Activated T-cell treated with anti-CD3 and anti-CD28 coated beads for 4 hours (primary cell): ENCODE data around the gene PRPH2.
A peak's percentile ranks its signal among the peaks of the same experiment; 100 is the strongest.
"Not testable (repeated sequence)": the region's sequence is repeated elsewhere in the genome, so short reads cannot be mapped to it uniquely, and the experiment has no call there.

Experiments used
- DNase-seq: peaks from one replicate; pipeline ENCODE4 v3.0.0-alpha.2; 2020

PRPH2 gene

DNA sequence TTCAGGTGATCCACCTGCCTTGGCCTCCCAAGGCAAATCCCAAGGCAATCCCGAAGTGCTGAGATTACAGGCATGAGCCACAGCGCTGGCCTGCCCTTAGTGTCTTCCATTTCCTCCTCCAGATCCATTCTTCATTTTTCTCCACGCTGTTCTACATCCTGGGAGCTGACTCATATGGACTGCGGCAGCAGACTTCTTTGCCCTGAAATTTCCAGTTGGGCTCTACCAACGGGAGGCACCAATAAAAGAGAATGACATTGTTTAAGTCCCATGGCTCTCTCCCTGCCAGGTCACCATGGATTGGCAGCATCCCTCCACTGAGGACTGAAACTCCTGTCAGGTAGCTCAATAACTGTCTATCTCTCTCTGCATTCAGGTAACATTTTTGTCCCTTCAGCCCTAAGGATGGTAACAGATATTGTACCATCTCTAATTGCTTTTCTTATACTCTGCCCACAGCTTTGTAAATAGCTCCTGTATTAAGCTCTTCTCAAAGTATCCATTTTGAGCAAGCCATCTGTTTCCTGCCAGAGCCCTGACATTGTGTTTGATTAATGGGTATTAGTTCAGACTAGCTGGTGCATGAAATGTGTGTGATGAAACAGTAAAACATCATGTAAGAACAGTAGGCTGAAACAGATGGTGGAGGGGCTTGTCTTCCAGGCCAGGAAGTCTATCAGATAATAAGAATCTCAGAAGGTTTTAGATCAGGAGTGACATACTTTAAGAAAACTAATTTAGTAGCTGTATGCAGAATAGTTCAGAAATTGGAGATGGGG lies 19.9 kb upstream of the PRPH2 start:
- no peak for DNase-seq

GRCh38 chr6:42740725-42741124 lies 18.3 kb upstream of the PRPH2 start:
- DNase-seq = no peak

DNA sequence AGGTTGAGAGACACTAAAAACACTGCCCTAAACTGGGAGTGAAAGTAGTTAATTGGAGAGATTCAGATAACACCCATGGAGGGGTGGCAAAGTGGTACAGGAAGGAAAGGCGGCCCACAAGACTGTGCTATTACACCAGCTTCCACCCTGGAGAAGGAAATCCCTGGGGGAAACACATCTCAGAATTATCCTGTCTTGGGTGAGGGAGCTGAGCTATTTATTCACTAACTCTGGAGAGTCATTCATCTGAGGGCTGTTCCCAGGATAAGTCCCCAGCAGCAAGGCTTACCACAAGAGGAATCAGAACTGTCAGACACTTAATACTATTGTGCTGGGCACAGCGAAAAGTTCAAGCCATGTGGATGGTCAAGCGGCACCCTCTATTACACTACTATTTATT lies 13.6 kb upstream of the PRPH2 start:
- DNase-seq = no peak

- DNase-seq = not testable (repeated sequence)
Measured at GRCh38 chr6:42733867-42734481, 11.6 kb upstream of the PRPH2 start.

DNA sequence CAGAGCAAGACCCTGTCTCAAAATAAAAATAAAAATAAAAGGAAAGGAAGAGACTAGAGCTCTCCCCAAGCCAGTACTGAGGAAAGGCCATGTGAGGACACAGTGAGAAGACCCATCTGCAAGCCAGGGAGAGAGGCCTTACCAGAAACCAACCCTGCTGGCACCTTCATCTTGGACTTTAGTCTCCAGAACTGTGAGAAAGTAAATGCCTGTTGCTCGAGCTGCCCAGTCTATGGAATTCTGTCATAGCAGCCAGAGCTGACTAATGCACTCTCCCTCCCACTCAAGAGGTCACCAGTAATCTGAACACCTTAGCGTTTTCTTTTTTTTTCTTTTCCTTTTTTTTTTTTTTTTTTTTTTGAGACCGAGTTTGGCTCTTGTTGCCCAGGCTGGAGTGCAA lies 7.3 kb upstream of the PRPH2 start:
- no peak for DNase-seq

GRCh38 chr6:42727627-42728026 lies 5.2 kb upstream of the PRPH2 start:
- no peak for DNase-seq

DNA sequence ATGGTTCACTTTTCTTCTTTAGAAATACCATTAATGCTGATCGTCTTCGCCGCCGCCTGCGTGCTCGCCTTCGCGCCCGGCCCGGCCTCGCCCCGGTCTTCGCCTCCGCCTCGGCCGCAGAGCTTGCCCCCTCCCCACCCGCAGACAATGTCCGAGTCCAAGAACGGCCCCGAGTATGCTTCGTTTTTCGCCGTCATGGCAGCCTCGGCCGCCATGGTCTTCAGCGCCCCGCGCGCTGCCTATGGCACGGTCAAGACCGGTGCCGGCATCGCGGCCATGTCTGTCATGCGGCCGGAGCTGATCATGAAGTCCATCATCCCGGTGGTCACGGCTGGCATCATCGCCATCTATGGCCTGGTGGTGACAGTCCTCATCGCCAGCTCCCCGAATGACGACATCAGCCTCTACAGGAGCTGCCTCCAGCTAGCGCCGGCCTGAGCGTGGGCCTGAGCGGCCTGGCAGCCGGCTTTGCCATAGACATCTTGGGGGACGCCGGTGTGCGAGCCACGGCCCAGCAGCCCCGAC lies 4.8 kb upstream of the PRPH2 start:
- no peak for DNase-seq

DNA sequence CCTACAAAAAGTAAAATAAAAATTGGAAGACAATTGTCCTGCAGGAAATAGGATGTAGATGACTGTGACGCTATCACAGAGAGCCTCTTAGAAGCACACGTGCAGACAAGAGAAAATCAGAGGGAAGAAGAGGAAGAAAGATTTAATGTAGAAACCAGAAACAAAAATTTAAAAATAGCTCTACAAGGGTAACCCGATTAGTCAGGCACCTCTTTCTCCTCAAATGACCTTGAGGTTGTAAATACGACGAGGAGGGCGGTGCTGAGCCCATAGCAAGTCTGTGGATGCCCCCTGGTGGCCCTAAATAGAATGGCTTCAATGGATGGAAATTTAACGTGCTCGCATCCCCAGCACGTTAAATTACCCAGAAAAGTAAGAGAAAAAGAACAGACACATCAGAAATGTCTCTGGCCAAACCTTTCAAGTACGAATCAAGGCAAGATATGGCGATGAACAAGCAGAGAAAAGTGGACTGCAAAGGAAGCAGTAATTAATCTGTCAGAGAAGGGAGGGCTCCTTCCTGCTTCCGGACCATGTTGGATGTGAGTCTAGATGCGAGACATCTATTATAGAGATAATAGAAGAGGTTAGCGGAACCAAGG lies 4.2 kb upstream of the PRPH2 start:
- DNase-seq = peak; percentile 61

GRCh38 chr6:42726026-42726425 lies 3.6 kb upstream of the PRPH2 start:
- DNase-seq = no peak

DNA sequence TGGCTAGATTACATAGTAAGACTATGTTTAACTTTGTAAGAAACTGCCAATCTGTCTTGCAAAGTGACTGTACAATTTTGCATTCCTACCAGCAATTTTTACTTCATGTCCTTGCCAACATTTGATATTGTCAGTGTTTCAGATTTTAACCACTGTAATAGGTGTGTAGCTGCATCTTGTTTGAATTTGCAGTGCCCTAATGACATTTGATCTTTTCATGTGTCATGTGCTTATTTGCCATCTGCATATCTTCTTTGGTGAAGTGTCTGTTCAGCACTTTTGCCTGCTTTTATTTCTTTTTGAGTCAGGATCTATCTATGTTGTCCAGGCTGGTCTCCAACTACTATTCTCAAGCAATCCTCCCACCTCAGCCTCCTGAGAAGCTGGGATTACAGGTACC lies 2.4 kb upstream of the PRPH2 start:
- DNase-seq = no peak

DNA sequence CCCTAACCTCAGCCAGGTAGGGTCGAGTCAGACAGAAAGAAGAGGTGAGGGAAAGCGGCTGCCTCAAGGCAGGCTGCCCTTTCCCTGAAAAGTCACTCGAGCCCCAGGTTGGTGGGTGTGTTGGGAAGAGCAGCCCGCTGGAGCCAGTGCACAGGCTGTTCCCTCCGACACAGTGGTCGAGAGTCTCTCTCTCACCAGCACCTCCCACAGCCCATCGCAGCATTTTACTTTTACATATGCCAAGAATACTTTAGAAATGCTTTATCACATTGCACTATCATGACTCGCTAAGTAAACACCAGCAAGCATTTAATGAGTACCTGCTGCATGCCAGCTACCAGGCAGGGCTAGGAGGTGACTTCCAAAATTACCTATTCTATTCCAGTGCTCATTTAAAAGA lies 1.7 kb downstream of the PRPH2 start:
- DNase-seq = no peak

DNA sequence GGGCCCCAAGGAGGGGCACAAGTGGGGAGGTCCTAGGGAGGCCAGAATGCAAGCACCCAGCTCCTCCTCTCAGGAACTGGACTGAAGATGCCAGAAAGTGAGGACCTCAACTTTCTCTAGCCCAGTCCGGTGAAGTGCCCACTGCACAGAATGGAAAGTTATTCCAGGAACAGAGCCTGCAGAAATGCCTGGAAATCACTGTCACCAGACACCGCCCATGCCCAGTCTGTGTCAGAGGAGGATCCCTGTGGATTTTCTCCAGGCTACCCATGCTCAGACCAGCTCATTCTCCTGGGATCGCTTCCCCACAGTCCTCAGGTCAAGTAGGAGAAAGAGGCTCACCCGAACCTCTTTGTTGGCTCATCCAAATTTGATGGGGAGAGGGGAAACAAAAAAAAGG lies 6.5 kb downstream of the PRPH2 start:
- DNase-seq = no peak

- no peak for DNase-seq
Measured at GRCh38 chr6:42714098-42714761, 8.2 kb downstream of the PRPH2 start.

DNA sequence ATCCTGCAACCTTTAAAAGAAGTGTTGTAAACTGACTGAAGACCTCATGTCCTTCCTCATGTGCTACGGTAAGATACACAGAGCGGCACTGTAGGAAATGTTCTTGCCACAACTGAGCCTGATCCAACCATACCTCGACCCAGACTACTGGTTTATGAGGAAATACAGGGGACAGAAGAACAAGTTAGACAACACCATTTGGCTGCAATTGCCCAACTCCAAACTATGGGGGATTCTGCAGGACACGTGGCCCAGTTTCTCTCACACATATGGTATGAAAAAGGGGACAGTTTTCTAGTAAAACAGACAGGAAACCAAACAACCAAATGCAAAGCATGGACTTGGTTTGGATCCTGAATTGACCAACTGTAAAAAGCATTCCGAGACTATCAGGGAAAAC lies 10.5 kb downstream of the PRPH2 start:
- no peak for DNase-seq

DNA sequence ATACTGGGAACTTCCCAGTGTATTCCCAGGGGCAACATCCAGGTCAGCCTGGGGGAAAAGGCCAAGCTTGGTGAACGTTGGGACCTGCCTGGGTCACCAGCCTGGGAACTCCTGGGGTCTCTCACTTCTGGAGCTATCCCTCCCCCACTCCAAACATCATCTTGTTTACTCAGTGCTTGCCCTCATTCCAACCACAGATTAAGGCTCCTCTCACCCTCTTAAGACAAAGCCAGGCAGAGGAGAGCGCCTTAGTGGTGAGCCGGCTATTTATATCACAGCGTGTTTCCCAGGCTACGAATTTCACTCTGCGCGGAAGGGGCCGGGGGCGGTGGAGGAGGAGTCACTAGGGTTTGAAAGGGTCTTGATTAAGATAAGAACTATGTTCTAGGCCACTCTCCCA lies 12.1 kb downstream of the PRPH2 start:
- no peak for DNase-seq

DNA sequence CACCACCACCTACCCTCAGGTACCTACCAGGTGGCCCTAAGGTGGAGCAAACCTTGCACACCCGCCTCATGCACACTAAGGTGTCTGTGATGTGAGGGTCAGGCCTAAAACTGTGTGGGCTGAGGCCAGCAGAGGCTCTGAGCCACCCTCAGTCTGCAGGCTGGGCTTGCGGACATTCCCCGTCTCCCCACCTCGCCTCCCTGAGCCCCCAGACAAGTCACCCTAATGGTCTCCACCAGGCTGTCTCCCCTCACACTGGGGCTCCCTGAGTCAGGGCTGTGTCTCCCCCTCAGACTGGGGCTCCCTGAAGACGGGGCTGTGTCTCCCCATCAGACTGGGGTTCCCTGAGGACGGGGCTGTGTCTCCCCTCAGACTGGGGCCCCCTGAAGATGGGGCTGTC lies 12.5 kb downstream of the PRPH2 start:
- no peak for DNase-seq

GRCh38 chr6:42708096-42708495 lies 14.3 kb downstream of the PRPH2 start:
- DNase-seq = no peak

- no peak for DNase-seq
Measured at GRCh38 chr6:42707595-42707994, 14.8 kb downstream of the PRPH2 start.

DNA sequence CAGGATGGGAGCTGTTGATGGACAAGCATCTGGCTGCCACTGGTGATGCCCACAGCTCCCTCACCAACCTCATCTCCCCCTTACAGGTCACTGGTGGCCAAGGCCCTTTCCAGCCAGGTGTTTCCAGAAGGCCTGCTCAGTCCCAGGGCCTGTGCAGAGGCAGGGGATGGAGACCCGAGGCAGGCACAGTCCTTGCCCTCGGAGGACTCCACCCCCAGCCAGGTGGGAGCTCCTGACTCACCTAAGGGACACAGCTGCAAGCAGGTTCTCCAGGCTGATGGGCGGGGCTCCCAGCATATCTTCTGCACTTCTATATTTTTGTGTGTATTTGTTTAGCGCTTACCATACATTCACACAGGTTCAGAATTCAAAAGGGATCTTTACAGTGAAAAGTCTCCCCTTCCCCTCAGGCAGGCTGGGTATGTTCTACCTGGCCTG lies 17.4 kb downstream of the PRPH2 start:
- DNase-seq = no peak

- no peak for DNase-seq
Measured at GRCh38 chr6:42704251-42704936, 18.0 kb downstream of the PRPH2 start.

GRCh38 chr6:42702786-42703185 lies 19.6 kb downstream of the PRPH2 start:
- not testable (repeated sequence) for DNase-seq

- no peak for DNase-seq
Measured at GRCh38 chr6:42702200-42702599, 20.2 kb downstream of the PRPH2 start.

- no peak for DNase-seq
Measured at GRCh38 chr6:42698217-42698616, 24.2 kb downstream of the PRPH2 start.
